Vagina (tissue), 2 donors: ENCODE results near the gene MYLK.

Experiments used
- CTCF ChIP-seq, 3 experiments: fragments of 450-650 bp in 2 of 3; fragments of 200-600 bp in 1 of 3; sonication (generic) in 1 of 3; IDR thresholded peaks; one replicate each; pipeline ENCODE4 v1.5.1; 2017 to 2019; ENCODE audit warnings: antibody characterized with exemption in 3 of 3, mild to moderate bottlenecking in 2 of 3, moderate library complexity in 2 of 3
- POLR2AphosphoS5 ChIP-seq, 2 donors: sonication (generic); formaldehyde crosslinking; IDR thresholded peaks; one replicate each; pipeline ENCODE4 v1.9.0; 2017; ENCODE audit warnings: antibody characterized with exemption in 2 of 2, mild to moderate bottlenecking in 2 of 2, low read depth in 1 of 2; ENCODE audit not compliant: insufficient read depth in 1 of 2

DNA sequence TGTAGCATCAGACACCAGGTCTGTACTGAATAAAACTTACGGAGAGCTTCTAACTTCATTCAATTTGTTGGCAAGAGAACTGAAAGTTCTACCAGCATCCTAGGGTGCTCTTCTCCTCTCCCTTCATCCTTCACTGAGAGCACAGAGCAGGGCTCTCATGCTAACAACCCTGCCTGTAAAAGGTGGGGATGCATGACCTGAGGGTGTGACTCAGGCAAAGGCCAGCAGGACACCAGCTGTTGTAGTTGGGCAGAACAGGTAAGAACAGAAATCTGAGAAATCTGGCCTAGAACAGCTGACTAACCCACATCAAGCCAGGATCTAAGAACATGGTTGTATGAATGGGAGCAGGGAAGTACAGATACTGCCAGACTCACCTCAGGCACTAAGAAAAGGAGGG, 64.2 kb downstream of the MYLK start:
- no peak for TF ChIP-seq CTCF (IDR thresholded peaks at IDR 0.05)
- TF ChIP-seq POLR2AphosphoS5 (IDR thresholded peaks at IDR 0.05; ENCODE audit: insufficient read depth in 1 of 2, low read depth in 1 of 2): no peak
